NB4 (cell line): Measurements from ENCODE around the gene NSFL1C.
"Not testable (repeated sequence)": the region's sequence is repeated elsewhere in the genome, so short reads cannot be mapped to it uniquely, and the experiment has no call there.

Experiments used
- CTCF ChIP-seq: IDR thresholded peaks from one replicate; pipeline ENCODE4 v1.5.1; 2012; ENCODE audit warnings: low read depth, low read length
- MAX ChIP-seq: IDR thresholded peaks from 2 replicates; pipeline ENCODE4 v1.6.1; 2011; ENCODE audit warnings: low read depth, low read length
- MYC ChIP-seq: IDR thresholded peaks from 2 replicates; pipeline ENCODE4 v1.6.1; 2011; ENCODE audit warnings: low read depth, low read length
- POLR2A ChIP-seq: IDR thresholded peaks from 2 replicates; pipeline ENCODE4 v1.6.1; 2011; ENCODE audit warnings: mild to moderate bottlenecking; ENCODE audit not compliant: insufficient read length; ENCODE audit errors: extremely low read depth

DNA sequence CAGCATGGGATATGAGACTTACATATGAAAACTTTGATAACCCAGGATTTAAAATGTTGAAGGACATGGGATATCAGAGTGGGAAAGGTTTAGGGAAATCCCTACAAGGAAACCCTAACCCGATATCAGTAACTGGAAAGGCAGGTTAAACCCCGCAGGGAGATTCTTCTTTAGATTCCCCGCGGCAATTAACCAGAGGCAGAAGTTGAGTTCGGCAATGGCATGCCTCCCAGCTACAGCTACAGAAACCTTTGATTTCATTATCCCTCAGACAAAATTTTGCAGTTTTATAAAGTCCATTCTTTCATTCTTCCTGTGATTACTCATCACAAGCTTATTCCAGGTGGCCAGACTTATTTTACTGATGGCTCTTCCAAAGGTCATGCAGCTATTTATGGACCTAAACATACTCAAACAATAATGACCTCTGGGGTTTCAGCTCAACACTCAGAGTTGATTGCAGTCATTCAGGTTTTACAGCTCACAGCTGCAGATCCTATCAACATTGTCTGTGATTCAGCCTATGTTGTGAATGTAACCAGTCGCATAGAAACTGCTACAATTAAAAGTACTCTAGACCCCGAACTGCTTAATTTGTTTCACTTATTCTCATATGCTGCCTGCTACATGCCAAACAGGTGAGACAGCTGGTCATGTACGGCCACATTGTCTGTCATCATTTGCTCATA is 66.8 kb downstream of the NSFL1C start:
- TF ChIP-seq POLR2A, CTCF, MYC, MAX: not testable (repeated sequence)
